Left ventricle myocardium inferior (tissue), 1 donor: ENCODE measurements around the gene GAPDHS. TPM values are rescaled to one million over a fixed set of nuclear protein-coding genes. Genes with fewer than 3 reads are reported as not detected.

Experiments
- DNase-seq: peaks from one replicate; pipeline ENCODE4 v3.0.0-alpha.2; 2020
- H3K27ac ChIP-seq: fragments of 200-600 bp; replicated peaks from 2 replicates; pipeline ENCODE4 v1.8.0; 2021
- H3K27me3 ChIP-seq: fragments of 200-600 bp; 2 replicates; pipeline ENCODE4 v1.8.0; 2021; ENCODE audit warnings: low read depth
- H3K36me3 ChIP-seq: fragments of 200-600 bp; 2 replicates; pipeline ENCODE4 v1.8.0; 2021
- H3K4me1 ChIP-seq: fragments of 200-600 bp; 2 replicates; pipeline ENCODE4 v1.8.0; 2021
- H3K4me3 ChIP-seq: fragments of 200-600 bp; 2 replicates; pipeline ENCODE4 v1.8.0; 2021; ENCODE audit warnings: mild to moderate bottlenecking, moderate library complexity
- H3K9me3 ChIP-seq: fragments of 200-600 bp; replicated peaks from 2 replicates; pipeline ENCODE4 v1.8.0; 2021
- intact Hi-C: fragments of 100-400 bp; cut with micrococcal nuclease; formaldehyde crosslinking; loops from one replicate; pipeline ENCODE4 v1.11.0; 2022
- total RNA-seq: library from RNA; stranded (reverse); fragmentation: NEBNext Ultra II Directional; extraction: Animal tissue kit (Norgen Biotek cat#: 25700); gene quantifications from one replicate; pipeline ENCODE4 v1.2.1, GENCODE V29; 2021
- TF ChIP-seq, protein P1 (sequence below): fragments of 200-600 bp; IDR thresholded peaks from 2 replicates; pipeline ENCODE4 v1.8.0; 2021; ENCODE audit warnings: antibody characterized with exemption, mild to moderate bottlenecking, borderline replicate concordance
- donor health status: DM: no; HTN: yes; CAD: no; lungs with severe emphysema.

GAPDHS gene
- total RNA-seq, 1 donor from 2014 or later = not detected

DNA sequence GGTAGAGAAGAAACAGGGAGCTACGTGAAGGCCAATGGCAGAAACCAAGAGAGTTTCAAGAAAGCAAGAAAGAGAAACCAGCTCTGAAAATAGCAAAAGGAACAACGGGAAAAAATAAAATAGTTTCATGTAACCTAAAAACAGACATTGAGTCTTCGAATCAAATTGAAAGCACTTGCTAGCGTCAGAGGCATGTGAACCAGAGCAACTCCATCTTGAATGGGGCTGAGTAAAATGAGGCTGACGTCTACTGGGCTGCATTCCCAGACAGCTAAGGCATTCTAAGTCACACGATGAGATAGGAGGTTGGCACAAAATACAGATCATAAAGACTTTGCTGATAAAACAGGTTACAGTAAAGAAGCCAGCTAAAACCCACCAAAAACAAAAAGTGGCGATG, 45.5 kb downstream of the GAPDHS start:
- H3K4me1 ChIP-seq = no peaks in the 10 kb centered on the region
- H3K4me3 ChIP-seq = no peak overlapping the region
- no peaks in the 10 kb centered on the region for H3K36me3 ChIP-seq
- TF ChIP-seq, protein P1, sequence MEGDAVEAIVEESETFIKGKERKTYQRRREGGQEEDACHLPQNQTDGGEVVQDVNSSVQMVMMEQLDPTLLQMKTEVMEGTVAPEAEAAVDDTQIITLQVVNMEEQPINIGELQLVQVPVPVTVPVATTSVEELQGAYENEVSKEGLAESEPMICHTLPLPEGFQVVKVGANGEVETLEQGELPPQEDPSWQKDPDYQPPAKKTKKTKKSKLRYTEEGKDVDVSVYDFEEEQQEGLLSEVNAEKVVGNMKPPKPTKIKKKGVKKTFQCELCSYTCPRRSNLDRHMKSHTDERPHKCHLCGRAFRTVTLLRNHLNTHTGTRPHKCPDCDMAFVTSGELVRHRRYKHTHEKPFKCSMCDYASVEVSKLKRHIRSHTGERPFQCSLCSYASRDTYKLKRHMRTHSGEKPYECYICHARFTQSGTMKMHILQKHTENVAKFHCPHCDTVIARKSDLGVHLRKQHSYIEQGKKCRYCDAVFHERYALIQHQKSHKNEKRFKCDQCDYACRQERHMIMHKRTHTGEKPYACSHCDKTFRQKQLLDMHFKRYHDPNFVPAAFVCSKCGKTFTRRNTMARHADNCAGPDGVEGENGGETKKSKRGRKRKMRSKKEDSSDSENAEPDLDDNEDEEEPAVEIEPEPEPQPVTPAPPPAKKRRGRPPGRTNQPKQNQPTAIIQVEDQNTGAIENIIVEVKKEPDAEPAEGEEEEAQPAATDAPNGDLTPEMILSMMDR = no peak
- H3K9me3 ChIP-seq = peaks cover 25% of the 10 kb centered on the region
- intact Hi-C loops = no loop called here
- H3K27ac ChIP-seq = no peak overlapping the region
- peaks cover 48% of the 10 kb centered on the region for H3K27me3 ChIP-seq
- no peak for DNase-seq

DNA sequence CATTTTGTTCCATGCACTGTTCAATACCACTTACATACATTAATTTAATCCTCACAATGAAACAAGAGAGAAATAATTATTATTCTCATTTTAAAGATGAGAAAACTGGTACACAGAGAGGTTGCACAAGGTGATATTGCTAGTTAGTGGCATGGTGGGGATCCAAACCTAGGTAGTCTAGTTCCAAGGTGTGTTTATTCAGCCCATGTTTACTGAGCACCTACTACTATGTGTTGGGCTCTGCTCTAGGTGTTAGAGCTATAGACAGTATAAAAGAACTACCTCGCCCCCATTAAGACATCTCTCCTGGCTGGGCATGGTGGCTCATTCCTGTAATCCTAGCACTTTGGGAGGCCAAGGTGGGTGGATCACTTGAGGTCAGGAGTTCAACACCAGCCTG, 49.5 kb downstream of the GAPDHS start:
- TF ChIP-seq, protein P1 = no peak
- Histone ChIP-seq H3K36me3 (no peaks in the 10 kb centered on the region), H3K4me1 (no peaks in the 10 kb centered on the region), H3K9me3 (no peaks in the 10 kb centered on the region), H3K4me3 (no peak overlapping the region), H3K27me3 (peaks cover 69% of the 10 kb centered on the region), H3K27ac (no peak overlapping the region)
- DNase-seq = no peak
- intact Hi-C loops = no loop called here

DNA sequence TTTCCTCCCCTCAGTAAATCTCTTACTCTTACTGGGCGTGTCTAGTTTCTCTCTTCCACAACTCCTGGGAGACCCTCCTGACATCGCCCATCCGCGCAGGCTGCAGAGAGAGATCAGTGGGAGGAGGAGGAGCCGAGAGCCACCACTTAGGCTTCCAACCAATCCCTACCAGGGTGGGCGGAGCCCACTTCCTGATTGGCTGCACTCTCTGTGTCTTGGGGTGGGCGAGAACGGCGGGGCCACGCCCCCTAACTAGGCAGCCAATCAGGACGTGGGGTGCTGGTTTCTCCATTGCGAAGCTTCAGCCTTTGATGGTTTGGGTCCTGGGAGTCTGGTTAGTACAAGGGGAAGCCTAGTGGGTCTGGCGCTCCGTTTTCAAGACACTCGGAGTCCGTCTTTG, 52.6 kb downstream of the GAPDHS start, which contains the start of gene PMIS2:
PMIS2 (plus strand) TSS at position 326 of the 400 bp plus-strand sequence. CDS start 87 bp downstream, outside the sequence.
- intact Hi-C loops = no loop called here
- DNase-seq = no peak
- no peak within 1 kb of the TSS for H3K4me3 ChIP-seq
- no peaks in the 10 kb centered on the region for H3K9me3 ChIP-seq
- no peaks in the 10 kb centered on the region for H3K36me3 ChIP-seq
- H3K4me1 ChIP-seq = no peaks in the 10 kb centered on the region
- TF ChIP-seq, protein P1 = no peak
- H3K27ac ChIP-seq = no peak within 1 kb of the TSS
- peaks cover 60% of the 10 kb centered on the region for H3K27me3 ChIP-seq

DNA sequence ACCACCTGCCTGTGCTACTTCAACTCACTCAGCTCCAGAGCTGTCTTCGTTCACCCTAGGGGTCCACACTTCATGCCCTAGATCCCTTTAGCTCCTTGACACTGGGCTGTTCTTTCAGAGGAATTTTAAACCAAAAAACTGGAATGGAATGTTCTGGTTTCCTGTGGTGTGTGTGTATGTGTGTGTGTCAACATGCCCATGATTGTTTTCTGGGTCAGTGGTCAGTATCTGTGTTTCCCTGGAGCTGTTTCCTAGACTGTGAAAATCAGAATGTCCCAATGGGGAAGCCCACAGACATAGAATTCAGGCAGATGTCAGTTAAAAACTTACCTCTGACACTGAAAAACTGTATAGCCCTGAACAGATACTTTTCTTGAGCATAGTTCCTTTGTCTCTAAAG, 54.1 kb downstream of the GAPDHS start:
- Histone ChIP-seq H3K36me3 (no peaks in the 10 kb centered on the region), H3K27me3 (peaks cover 62% of the 10 kb centered on the region), H3K27ac (no peak overlapping the region), H3K4me3 (no peak overlapping the region), H3K9me3 (no peaks in the 10 kb centered on the region), H3K4me1 (no peaks in the 10 kb centered on the region)
- TF ChIP-seq, protein P1 = no peak
- intact Hi-C loops = no loop called here
- DNase-seq = no peak

DNA sequence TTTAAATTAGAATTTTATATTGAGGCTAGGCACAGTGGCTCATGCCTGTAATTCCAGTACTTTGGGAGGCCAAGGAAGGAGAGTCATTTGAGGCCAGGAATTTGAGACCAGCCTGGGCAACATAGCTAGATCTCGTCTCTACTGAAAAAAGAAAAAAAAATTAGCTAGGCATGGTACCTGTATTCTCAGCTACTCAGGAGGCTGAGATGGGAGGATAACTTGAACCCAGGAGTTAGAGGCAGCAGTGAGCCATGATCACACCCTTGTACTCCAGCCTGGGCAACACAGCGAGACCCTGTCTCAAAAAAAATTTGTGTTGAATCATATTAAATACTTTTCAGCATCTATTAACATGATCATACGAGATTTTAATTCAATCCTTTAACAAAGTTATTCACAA, 57.6 kb downstream of the GAPDHS start:
- H3K9me3 ChIP-seq = no peaks in the 10 kb centered on the region
- TF ChIP-seq, protein P1 = no peak
- H3K36me3 ChIP-seq = no peaks in the 10 kb centered on the region
- intact Hi-C loops = no loop called here
- no peaks in the 10 kb centered on the region for H3K4me1 ChIP-seq
- H3K27me3 ChIP-seq = peaks cover 60% of the 10 kb centered on the region
- no peak overlapping the region for H3K4me3 ChIP-seq
- no peak for DNase-seq
- no peak overlapping the region for H3K27ac ChIP-seq
